Testis (tissue), 2 donors: ENCODE measurements around the gene C16orf78.

Source experiments
- CTCF ChIP-seq, 3 experiments: fragments of 450-650 bp in 2 of 3; fragments of 200-600 bp in 1 of 3; sonication (generic) in 1 of 3; IDR thresholded peaks; one replicate each; pipeline ENCODE4 v1.5.1; 2016 to 2019; ENCODE audit warnings: antibody characterized with exemption in 3 of 3, mild to moderate bottlenecking in 2 of 3, moderate library complexity in 1 of 3
- POLR2A ChIP-seq: fragments of 450-650 bp; IDR thresholded peaks from one replicate; pipeline ENCODE4 v1.6.1; 2017; ENCODE audit warnings: antibody characterized with exemption, mild to moderate bottlenecking, moderate library complexity

- TF ChIP-seq POLR2A: no peak
- no peak for TF ChIP-seq CTCF (IDR thresholded peaks at IDR 0.05)
Observed at GRCh38 chr16:49399594-49400364, 26.2 kb downstream of the C16orf78 start.
